ENCODE measurements around the gene GLCE.

GRCh38 chr15:69318033-69318432 is 157.6 kb downstream of the GLCE start:
- TF ChIP-seq EZH2 (IDR thresholded peaks at IDR 0.05; ENCODE audit: insufficient read depth, poor library complexity, severe bottlenecking) (no peak), EZH2phosphoT487 (IDR thresholded peaks at IDR 0.05; ENCODE audit: insufficient read depth, low read depth) (no peak)

All from GM23248 (cell line).